KMS-11 (cell line): Measurements from ENCODE around the gene NPB.

Experiments used
- H2AFZ ChIP-seq: fragments of 200-600 bp; sonication (generic); 2 replicates; pipeline ENCODE4 v1.6.1; 2016; ENCODE audit warnings: antibody characterized with exemption, mixed run types, low read depth
- H3K27ac ChIP-seq: fragments of 200-600 bp; sonication (generic); 2 replicates; pipeline ENCODE4 v1.6.1; 2016; ENCODE audit warnings: mild to moderate bottlenecking, mixed run types
- H3K27me3 ChIP-seq: fragments of 200-600 bp; sonication (generic); 2 replicates; pipeline ENCODE4 v1.6.1; 2017; ENCODE audit warnings: mild to moderate bottlenecking, low read depth, mixed run types, moderate library complexity; ENCODE audit not compliant: insufficient read depth
- H3K36me3 ChIP-seq: fragments of 200-600 bp; sonication (generic); 2 replicates; pipeline ENCODE4 v1.6.1; 2017; ENCODE audit warnings: mild to moderate bottlenecking, mixed run types; ENCODE audit not compliant: insufficient read depth
- H3K4me1 ChIP-seq: fragments of 200-600 bp; sonication (generic); 2 replicates; pipeline ENCODE4 v1.6.1; 2016; ENCODE audit warnings: mild to moderate bottlenecking, low read depth, mixed run types; ENCODE audit not compliant: poor library complexity, severe bottlenecking
- H3K4me2 ChIP-seq: fragments of 200-600 bp; sonication (generic); 2 replicates; pipeline ENCODE4 v1.7.0; 2016; ENCODE audit warnings: mild to moderate bottlenecking, mixed run types
- H3K4me3 ChIP-seq: fragments of 200-600 bp; sonication (generic); IDR thresholded peaks from 2 replicates; pipeline ENCODE4 v1.6.1; 2017; ENCODE audit warnings: low read depth, low read length, mixed read lengths; ENCODE audit not compliant: insufficient read depth
- H3K79me2 ChIP-seq: fragments of 200-600 bp; sonication (generic); 2 replicates; pipeline ENCODE4 v1.6.1; 2016; ENCODE audit warnings: low read depth, mixed run types; ENCODE audit not compliant: insufficient read depth
- H3K9ac ChIP-seq: fragments of 200-600 bp; sonication (generic); 2 replicates; pipeline ENCODE4 v1.6.1; 2016; ENCODE audit warnings: mild to moderate bottlenecking, mixed run types
- H4K20me1 ChIP-seq: fragments of 200-600 bp; sonication (generic); 2 replicates; pipeline ENCODE4 v1.6.1; 2016; ENCODE audit warnings: mild to moderate bottlenecking, mixed run types; ENCODE audit not compliant: insufficient read depth
- CTCF ChIP-seq: fragments of 200-600 bp; sonication (generic); conservative IDR thresholded peaks from 2 replicates; pipeline ENCODE4 v1.6.1; 2017; ENCODE audit warnings: low read depth, mild to moderate bottlenecking, antibody characterized with exemption, low read length, moderate library complexity, mixed read lengths

Gene NPB

GRCh38 chr17:81920612-81921536 lies 18.8 kb downstream of the NPB start:
- no peak for TF ChIP-seq CTCF
- H3K79me2 ChIP-seq = peaks cover 86% of the 10 kb centered on the region
- no peak overlapping the region; the same call in 1 of the 2 replicates for H3K4me2 ChIP-seq
- H3K9ac ChIP-seq = no peak overlapping the region
- peaks cover 4% of the 10 kb centered on the region; the same call in 1 of the 2 replicates for H3K36me3 ChIP-seq
- H3K27ac ChIP-seq = no peak overlapping the region; the same call in 1 of the 2 replicates
- H3K4me1 ChIP-seq = peaks cover 71% of the 10 kb centered on the region
- H3K4me3 ChIP-seq = no peak overlapping the region
- no peaks in the 10 kb centered on the region for H3K27me3 ChIP-seq
- H4K20me1 ChIP-seq = 0 out of 2 replicates have a peak, but pooled peaks cover 9% of the 10 kb centered on the region
- H2AFZ ChIP-seq = no peak overlapping the region

- Histone ChIP-seq H3K4me1 (peaks cover 70% of the 10 kb centered on the region), H3K79me2 (peaks cover 86% of the 10 kb centered on the region), H4K20me1 (0 out of 2 replicates have a peak, but pooled peaks cover 9% of the 10 kb centered on the region), H3K4me3 (no peak overlapping the region), H3K27ac (peak overlapping the region; percentile 14; the same call in 1 of the 2 replicates), H3K9ac (no peak overlapping the region), H3K4me2 (no peak overlapping the region; the same call in 1 of the 2 replicates), H3K36me3 (no peaks in the 10 kb centered on the region; the same call in 1 of the 2 replicates), H2AFZ (no peak overlapping the region), H3K27me3 (no peaks in the 10 kb centered on the region)
- no peak for TF ChIP-seq CTCF
Observed at GRCh38 chr17:81921537-81921862, 19.5 kb downstream of the NPB start.

GRCh38 chr17:81921996-81922565 lies 20.0 kb downstream of the NPB start:
- Histone ChIP-seq H3K27me3 (no peaks in the 10 kb centered on the region), H2AFZ (no peak overlapping the region), H3K9ac (no peak overlapping the region), H3K4me1 (peaks cover 64% of the 10 kb centered on the region), H3K4me2 (peak overlapping the region; percentile 24; the same call in 1 of the 2 replicates), H3K79me2 (peaks cover 86% of the 10 kb centered on the region), H3K36me3 (no peaks in the 10 kb centered on the region; the same call in 1 of the 2 replicates), H4K20me1 (0 out of 2 replicates have a peak, but pooled peaks cover 4% of the 10 kb centered on the region), H3K27ac (peak overlapping the region; percentile 14; the same call in 1 of the 2 replicates), H3K4me3 (no peak overlapping the region)
- TF ChIP-seq CTCF = no peak

- TF ChIP-seq CTCF = no peak
- Histone ChIP-seq H3K4me1 (peaks cover 62% of the 10 kb centered on the region), H3K36me3 (no peaks in the 10 kb centered on the region; the same call in 1 of the 2 replicates), H3K27ac (peak overlapping the region; percentile 95), H3K4me2 (peak overlapping the region; percentile 100; the same call in 1 of the 2 replicates), H3K4me3 (no peak overlapping the region), H3K79me2 (peaks cover 81% of the 10 kb centered on the region), H4K20me1 (0 out of 2 replicates have a peak, but pooled peaks cover 4% of the 10 kb centered on the region), H2AFZ (no peak overlapping the region), H3K27me3 (no peaks in the 10 kb centered on the region), H3K9ac (peak overlapping the region; percentile 85; the same call in 1 of the 2 replicates)
Observed at GRCh38 chr17:81922566-81923301, 20.7 kb downstream of the NPB start.
